RWPE2 (cell line): Measurements from ENCODE around the gene DENND1C.
A peak's percentile ranks its signal among the peaks of the same experiment; 100 is the strongest.

Experiments
- ATAC-seq: fragments of 200-7000 bp; cut with Tn5 transposase; 3 replicates; pipeline ENCODE4 v1.9.1; 2021; ENCODE audit warnings: low read depth
- DNase-seq: peaks from one replicate; pipeline ENCODE4 v3.0.0-alpha.2; 2020; ENCODE audit warnings: low spot score
- H3K27ac ChIP-seq: fragments of 450-650 bp; 2 replicates; pipeline ENCODE4 v1.5.1; 2017; ENCODE audit warnings: mild to moderate bottlenecking; ENCODE audit not compliant: poor library complexity, severe bottlenecking
- H3K27me3 ChIP-seq: fragments of 250-450 bp; sonication (Bioruptor Pico); 2 replicates; pipeline ENCODE4 v1.5.1; 2021; ENCODE audit warnings: mild to moderate bottlenecking, moderate library complexity; ENCODE audit not compliant: insufficient read depth, poor library complexity, severe bottlenecking
- H3K36me3 ChIP-seq: fragments of 250-450 bp; sonication (Bioruptor Pico); 2 replicates; pipeline ENCODE4 v1.5.1; 2020; ENCODE audit warnings: low read depth, mild to moderate bottlenecking, moderate library complexity
- H3K4me1 ChIP-seq: fragments of 250-450 bp; sonication (Bioruptor Pico); 2 replicates; pipeline ENCODE4 v1.5.1; 2021; ENCODE audit warnings: mild to moderate bottlenecking, moderate library complexity; ENCODE audit not compliant: insufficient read depth, poor library complexity, severe bottlenecking
- H3K4me3 ChIP-seq: fragments of 250-450 bp; sonication (Bioruptor Pico); 2 replicates; pipeline ENCODE4 v1.5.1; 2021; ENCODE audit warnings: mild to moderate bottlenecking, moderate library complexity; ENCODE audit not compliant: severe bottlenecking
- H3K9me3 ChIP-seq: fragments of 250-450 bp; sonication (Bioruptor Pico); 2 replicates; pipeline ENCODE4 v1.5.1; 2021; ENCODE audit warnings: mild to moderate bottlenecking, moderate library complexity; ENCODE audit not compliant: severe bottlenecking
- TF ChIP-seq, protein P1 (sequence below): fragments of 450-650 bp; IDR thresholded peaks from one replicate; pipeline ENCODE4 v1.5.1; 2017; ENCODE audit warnings: mild to moderate bottlenecking, moderate library complexity; ENCODE audit not compliant: poor library complexity, severe bottlenecking

The DENND1C gene

GRCh38 chr19:6424939-6425731 is 56.5 kb downstream of the DENND1C start:
- no peaks in the 10 kb centered on the region for H3K9me3 ChIP-seq
- peaks cover 5% of the 10 kb centered on the region for H3K4me1 ChIP-seq
- peak overlapping the region; percentile 15 for H3K4me3 ChIP-seq
- H3K36me3 ChIP-seq = peaks cover 32% of the 10 kb centered on the region
- H3K27ac ChIP-seq = peak overlapping the region; percentile 55
- H3K27me3 ChIP-seq = no peaks in the 10 kb centered on the region
- ATAC-seq (peak; percentile 92), DNase-seq (peak; percentile 99)
- TF ChIP-seq, protein P1, sequence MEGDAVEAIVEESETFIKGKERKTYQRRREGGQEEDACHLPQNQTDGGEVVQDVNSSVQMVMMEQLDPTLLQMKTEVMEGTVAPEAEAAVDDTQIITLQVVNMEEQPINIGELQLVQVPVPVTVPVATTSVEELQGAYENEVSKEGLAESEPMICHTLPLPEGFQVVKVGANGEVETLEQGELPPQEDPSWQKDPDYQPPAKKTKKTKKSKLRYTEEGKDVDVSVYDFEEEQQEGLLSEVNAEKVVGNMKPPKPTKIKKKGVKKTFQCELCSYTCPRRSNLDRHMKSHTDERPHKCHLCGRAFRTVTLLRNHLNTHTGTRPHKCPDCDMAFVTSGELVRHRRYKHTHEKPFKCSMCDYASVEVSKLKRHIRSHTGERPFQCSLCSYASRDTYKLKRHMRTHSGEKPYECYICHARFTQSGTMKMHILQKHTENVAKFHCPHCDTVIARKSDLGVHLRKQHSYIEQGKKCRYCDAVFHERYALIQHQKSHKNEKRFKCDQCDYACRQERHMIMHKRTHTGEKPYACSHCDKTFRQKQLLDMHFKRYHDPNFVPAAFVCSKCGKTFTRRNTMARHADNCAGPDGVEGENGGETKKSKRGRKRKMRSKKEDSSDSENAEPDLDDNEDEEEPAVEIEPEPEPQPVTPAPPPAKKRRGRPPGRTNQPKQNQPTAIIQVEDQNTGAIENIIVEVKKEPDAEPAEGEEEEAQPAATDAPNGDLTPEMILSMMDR = no peak

GRCh38 chr19:6424195-6424938 is 57.2 kb downstream of the DENND1C start, which contains the start of gene KHSRP:
Gene KHSRP (minus strand): TSS chr19:6424811. CDS start chr19:6424701, 110 bp downstream.
- TF ChIP-seq, protein P1 = no peak
- no peak for ATAC-seq
- Histone ChIP-seq H3K9me3 (no peaks in the 10 kb centered on the region), H3K36me3 (peaks cover 40% of the 10 kb centered on the region), H3K4me1 (peaks cover 5% of the 10 kb centered on the region), H3K4me3 (peak within 1 kb of the TSS; percentile 85), H3K27ac (peak within 1 kb of the TSS; percentile 55), H3K27me3 (no peaks in the 10 kb centered on the region)
- DNase-seq = no peak

- TF ChIP-seq, protein P1 = no peak
- Histone ChIP-seq H3K27ac (peak overlapping the region; percentile 55), H3K9me3 (no peaks in the 10 kb centered on the region), H3K27me3 (no peaks in the 10 kb centered on the region), H3K4me1 (peaks cover 5% of the 10 kb centered on the region), H3K4me3 (peak overlapping the region; percentile 85), H3K36me3 (peaks cover 47% of the 10 kb centered on the region)
- ATAC-seq (no peak), DNase-seq (no peak)
Measured at GRCh38 chr19:6423499-6424194, 57.9 kb downstream of the DENND1C start.

DNA sequence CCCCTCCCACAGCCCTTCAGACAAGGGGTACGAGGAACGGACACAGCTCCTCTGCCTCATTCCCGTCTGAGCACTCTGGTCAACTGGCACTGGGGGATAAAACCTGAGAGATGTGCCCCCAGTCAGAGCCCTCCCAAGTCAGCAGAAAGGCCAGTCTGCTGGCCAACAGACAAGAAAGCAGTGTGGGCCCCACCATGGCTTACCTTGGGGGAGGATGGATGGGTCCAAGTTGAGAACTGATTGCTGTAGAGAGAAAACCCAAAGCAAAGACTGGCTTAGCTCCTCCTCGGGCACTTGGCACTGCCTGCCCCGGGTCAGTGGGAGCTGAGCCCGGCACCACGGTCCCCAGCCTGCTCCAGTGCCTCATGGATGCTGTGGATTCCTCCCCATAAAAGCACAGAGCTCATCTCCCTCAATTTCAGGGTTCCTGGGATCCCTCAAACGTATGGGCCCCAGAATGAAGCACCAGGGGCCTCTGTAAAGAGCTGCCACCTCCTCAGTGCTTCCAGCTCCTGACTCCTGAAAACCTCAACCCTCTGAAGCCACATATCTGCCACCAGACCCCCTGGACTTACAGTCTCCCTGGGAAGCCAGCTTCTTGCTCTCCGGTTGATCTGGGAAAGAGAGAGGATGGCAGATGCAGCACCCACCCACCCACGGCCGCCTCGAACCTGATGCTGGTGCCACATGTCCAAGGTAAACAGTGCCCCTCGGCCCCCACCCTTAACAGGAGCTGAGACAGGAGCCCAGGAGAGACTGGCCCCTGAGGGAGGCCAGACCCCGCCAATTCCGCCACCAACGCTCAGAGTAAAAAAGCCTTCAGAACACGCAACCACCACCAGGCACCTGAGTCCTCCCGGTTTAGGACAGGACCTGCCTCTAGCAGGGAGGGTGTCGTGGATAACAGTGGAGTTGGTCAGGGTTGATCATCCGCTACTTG is 60.2 kb downstream of the DENND1C start:
- no peak for DNase-seq
- Histone ChIP-seq H3K4me3 (no peak overlapping the region), H3K27me3 (no peaks in the 10 kb centered on the region), H3K4me1 (peaks cover 5% of the 10 kb centered on the region), H3K36me3 (peaks cover 70% of the 10 kb centered on the region), H3K27ac (no peak overlapping the region), H3K9me3 (no peaks in the 10 kb centered on the region)
- ATAC-seq = no peak
- TF ChIP-seq, protein P1 = no peak
